Activated CD4-positive, CD25-positive, alpha-beta regulatory T cell (primary cell): ENCODE data around the gene KIAA1210.

Experiments used
- DNase-seq, 4 experiments: peaks; one replicate each; lab custom pipeline; 2025; lab: John Stamatoyannopoulos, UW

KIAA1210 gene

DNA sequence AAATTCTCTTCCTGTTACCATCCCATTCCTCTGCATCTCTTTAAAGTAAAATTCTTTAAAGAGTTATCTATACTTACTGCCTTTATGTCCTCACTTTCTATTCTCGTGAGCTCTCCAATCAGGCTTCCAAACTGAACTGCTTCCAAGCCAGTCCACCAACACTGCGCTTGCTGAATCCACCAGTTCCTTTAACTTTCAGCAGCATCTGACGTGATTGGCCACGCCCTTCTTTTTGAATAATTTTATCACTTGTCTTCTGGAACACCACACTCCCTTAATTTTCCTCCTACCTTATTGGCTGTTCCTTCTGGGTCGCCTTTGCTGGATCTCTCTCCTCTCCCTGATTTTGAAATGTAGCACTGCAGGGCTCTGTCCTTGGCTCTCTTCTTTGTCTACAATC is at the start of gene KIAA1210:
TSS of gene KIAA1210 (minus strand) at position 163 of the 400 bp plus-strand sequence. CDS start 4,170 bp downstream, outside the sequence.
- no peak for DNase-seq

DNA sequence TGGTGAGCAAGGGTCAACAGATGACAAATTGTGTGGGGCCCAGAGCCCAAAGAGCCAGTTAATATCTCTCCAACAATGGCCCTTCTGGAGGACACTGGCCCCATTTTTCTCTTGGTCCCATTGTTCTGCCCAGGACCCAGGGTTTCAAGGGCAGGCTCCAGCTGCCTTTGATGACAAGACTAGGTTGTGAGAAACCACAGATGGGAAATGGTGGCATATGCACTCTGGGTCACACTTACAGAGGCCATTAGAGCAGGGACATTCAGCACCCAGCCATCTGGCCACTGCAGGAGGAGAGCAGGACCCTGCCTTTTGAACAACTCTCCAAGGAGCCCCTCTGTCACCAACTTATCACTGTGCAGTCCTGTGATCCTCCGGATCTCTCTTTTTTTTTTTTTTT is 49.7 kb upstream of the KIAA1210 start:
- no peak for DNase-seq

DNA sequence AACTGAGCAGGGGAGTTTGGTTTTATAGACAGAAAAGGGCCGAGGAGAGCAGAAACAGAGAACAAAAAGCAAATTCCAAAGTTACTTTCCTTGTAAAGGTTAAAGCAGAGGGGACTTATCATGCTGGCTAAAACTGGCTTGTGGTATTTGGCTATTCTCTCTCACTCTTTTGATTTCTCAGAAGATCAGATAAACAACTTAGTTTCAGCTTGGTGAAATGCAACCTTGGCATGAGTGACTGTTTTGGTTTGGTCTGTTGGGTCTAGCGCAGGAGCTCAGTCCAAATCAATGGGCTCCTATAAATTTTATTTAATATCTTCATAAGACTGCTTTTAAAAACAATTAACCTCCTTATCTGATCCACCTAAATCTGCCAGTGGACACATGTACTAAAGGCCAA is 47.3 kb upstream of the KIAA1210 start:
- no peak for DNase-seq

DNA sequence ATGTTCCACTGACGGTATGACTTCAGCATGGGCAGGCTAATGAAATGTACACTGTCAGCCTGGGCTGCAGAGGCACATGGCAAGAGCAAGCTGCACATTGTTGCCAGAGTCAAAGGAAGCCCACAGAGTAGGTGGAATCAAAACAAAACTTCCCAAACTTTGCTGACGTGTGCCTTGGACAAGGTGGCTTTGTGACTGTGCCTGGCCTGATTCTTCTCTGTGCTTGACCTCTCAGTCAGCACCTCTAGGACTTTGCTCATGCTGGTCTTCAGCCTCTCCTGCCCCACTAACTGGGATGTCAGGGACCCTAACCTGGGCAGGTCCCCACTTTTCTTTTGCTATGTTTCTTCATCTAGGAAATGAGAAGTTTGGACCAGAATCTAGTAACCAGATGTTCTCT is 40.5 kb upstream of the KIAA1210 start:
- no peak for DNase-seq

DNA sequence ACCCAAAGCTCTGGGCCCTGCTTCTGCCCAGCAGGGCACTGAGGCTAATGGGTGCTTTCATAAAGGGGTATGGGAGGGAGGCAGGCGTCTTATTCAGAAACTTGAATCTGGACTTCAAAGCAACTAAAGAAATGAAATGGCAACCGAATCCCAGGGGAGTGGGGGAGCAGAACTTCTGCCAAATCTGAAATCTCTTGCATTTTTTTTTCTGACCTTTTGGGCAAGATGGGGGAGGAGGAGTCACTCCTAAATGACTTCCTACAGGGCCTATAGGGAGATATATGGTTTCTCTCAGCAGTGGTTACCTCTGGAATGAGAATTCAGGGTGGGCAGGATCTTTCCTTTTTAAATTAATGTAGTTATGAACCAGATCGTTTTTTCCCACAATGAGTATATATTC is 30.6 kb upstream of the KIAA1210 start:
- DNase-seq = no peak

DNA sequence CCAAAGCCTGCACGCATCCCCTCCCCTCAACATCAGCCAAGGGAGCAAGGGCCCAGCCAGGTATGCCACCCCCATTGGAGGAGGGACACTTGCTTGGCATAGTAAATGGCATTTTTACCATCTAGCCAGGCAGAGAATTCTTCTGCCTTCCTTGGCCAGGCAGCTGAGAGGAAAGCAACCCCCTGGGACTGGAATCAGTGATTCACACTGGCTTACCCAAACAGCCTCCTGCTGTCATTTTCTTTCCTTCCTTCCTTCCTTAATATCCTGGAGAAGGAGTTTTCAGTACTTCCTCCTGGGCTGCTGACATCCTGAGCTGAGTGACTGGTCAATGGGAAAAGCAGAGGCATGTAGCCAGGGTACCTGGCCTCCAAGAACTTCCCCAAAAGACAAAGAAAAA is 28.6 kb upstream of the KIAA1210 start:
- DNase-seq = no peak

DNA sequence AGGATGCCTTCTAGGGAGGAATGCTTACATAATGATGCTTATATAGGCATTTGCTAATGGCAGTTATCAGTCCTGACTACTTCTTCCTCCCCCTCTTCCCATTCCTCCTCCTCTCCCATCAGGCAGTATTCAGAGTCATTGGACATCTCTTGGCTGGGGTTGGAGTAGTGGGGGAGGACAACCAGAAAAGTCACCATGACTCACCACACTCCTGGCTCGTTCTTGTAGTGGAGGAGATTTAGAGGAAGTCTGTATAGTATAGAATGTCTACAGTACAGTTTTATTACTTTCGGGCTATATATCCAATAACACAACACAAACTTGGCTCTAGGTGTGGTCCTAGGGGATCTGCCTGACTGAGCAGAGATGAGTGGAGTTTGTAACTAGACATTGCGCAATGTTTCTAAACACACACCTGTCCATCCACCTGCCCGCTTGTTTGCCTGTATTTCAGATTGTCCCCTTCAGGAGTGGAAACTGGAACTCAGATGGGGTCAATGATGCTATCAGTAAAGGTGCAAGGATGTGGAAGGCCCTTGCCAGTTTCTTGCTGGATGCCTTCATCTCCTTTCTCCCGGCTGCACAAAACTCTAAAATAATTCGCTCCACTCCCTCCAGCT is 27.9 kb upstream of the KIAA1210 start:
- DNase-seq = no peak

DNA sequence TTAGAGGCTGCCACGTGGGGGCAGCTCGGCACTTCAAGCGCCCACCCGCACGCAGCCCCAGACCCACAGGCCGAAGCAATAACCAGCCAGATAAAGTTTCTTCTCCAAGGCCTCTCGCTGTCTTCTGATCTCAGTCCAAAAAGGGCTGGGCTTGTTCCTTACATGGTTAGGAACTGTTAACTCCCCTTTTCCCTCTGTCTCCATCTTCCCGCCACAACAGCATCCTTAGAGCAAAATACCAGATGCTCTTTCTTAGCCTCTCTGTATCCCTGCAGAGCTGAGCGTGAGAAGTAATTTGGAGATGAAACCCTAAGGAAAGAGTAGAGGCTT is 23.4 kb upstream of the KIAA1210 start:
- DNase-seq = no peak

DNA sequence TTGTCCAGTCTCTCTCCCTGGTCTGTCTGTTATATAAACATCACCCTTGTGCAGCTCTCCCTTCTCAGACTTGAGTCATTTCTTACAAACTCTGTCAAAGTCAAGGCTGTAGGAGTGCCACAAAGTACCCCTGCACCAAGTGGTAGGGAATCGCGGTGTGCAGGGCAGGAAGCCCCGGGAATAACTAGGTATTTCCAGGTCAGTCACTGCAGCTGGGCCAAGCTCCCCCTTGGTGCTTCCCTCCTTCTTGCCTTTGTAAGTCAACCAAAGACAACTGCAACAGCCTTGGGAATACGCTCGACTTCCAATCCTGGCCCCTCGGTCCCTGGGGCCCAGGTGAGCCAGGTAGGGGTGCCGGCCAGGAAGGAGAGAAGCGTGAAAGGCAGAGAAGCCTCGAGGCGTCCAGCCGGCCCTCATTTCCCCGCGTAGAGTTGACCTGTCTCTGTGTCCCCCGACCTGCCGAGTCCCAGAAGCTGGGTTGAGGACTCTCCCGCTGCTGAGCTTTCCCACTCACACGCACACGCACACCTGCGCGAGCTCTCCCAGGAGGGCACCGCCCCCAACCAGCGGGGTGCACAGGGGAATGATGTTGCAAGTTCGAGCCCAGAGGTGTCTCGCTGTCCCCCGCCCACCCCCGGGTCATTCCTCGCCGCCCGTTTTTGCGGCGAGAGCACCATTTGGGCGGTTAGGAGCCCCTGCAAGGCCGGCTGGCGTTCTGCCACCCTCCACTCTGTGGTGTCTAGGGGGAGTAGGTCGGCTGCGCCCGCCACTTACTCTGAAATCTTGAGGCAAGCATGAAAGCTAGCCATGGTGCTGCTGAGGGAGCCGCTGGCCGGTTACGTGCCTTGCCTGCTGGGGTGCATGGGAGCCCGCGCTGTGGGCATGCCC is 22.8 kb upstream of the KIAA1210 start:
- no peak for DNase-seq

DNA sequence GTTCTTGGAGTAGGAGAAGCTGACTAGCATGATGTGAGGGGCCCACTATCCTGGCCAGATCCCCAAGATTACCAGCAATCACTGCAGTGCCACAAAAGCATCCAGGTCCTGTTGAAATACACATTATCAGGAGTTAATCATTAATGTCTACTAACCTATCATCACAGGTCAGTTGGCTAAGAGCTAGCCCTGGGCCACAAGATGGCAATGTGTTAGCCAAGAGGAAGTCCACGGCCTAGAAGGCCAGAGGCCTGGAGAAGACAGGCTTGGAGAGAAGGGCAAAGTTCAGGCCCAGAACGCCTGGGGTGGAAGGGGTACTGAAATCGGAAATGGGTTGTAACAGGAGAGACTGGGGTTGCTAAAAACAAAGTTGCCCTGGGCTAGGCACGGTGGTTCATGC is 19.9 kb upstream of the KIAA1210 start:
- no peak for DNase-seq

DNA sequence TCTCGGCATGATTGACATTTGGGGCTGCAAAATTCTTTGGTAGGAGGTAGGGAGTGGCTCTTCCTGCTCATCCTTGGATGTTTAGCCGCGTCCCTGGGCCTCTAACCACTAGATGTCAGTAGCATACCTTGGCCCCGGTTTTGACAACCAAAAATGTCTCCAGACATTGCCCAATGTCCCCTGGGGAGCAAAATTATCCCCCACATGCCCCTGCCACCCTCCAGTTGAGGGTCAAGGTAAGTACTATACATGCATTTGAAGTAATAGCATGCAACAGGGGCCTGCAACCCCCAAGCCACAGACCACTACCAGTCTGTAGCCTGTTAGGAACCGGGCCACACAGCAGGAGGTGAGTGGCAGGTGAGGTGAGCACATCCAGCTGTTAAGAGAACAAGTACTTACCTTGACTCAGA is 17.6 kb upstream of the KIAA1210 start:
- no peak for DNase-seq

DNA sequence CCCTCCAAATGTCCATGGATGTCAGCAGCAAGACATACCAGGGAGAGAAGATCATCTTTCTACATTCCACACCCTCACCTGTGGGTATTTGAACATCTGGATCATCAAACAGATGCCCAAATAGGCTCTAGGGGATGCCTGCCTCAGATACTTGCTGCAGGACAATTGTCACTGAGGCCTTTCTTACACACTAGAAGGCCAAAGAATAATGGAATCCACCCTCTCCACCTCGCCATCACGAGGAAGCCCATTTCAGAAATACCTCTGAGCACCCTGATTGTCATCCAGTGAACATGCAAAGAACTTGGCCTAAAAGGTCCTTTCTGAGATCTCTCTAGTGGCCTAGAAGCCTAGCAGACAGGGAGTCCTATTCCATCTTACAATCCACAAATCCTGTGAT is 6.9 kb upstream of the KIAA1210 start:
- DNase-seq = no peak

DNA sequence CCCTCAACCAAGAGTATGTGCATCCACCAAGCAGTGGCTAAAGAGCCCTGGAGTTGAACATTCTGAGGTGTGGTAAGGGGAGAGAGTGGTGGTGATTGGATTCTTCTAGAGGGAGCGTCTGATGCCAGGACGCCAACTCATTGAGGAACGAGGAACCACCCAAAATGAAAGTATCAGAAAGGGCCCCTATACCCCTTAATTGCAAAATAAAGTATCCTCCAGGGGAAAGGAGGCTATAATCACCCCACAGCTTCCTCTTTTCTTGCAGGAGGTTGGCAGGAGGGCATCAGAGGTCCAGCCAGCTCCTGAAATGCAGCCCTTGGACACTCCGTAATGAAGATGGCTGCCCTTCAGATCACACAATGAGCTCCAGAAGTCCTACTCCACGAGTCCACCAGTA is 5.3 kb upstream of the KIAA1210 start:
- DNase-seq = no peak

DNA sequence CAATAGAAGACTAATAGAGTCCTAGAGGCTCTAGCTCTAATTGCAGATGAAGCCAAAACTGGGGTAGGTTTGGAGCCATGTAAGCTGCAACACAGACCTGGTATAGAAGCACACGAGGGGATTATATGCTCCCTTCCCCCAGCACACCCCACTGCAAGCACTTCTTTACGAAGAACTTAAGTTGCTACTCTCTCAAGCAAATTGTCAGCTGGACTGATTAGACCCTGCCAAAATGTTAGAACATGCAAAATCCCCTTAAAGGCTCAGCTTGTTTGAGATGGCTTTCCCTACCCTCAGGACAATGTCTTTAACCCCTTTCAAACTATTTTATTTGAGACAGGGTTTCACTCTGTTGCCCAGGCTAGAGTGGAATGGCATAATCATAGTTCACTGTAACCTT is 4.7 kb upstream of the KIAA1210 start:
- no peak for DNase-seq

DNA sequence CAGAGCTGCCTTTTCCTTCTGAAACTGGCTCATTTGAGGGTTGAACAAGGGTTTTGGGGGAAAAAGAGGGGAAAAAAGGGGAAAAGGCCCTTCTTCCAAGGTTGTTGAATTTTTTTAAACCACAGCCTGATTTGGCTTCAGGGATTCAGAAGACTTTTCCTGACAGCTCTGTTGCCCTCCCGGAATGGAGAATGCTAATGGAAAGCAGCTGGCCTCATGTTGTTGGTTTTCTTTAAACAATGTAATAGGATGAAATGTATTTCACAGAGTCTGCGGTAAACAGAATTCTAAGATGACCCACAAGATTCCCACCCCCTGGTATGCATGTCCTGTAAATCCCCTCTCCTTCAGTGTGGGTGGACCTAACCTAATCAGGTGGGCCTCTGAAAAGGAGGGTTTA is 3.3 kb upstream of the KIAA1210 start:
- no peak for DNase-seq

DNA sequence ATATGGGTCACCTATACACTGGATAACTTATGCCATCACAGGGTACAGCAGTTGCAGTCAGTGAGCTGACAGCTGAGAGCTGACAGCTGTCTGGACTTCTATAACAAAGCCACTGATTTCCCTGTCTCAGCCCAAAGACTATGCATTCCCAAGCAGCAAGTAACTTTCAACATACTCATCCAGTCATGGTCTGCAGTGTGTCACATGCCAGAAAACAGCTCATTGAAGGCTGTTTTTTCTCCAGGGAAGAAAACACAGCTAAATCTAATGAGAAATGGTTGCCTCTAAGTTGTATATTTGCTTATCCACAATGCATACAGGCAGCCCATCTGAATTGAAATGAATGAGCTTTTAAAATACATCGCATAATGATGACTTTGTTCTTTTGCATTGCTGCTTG is 6.3 kb downstream of the KIAA1210 start:
- DNase-seq = no peak

DNA sequence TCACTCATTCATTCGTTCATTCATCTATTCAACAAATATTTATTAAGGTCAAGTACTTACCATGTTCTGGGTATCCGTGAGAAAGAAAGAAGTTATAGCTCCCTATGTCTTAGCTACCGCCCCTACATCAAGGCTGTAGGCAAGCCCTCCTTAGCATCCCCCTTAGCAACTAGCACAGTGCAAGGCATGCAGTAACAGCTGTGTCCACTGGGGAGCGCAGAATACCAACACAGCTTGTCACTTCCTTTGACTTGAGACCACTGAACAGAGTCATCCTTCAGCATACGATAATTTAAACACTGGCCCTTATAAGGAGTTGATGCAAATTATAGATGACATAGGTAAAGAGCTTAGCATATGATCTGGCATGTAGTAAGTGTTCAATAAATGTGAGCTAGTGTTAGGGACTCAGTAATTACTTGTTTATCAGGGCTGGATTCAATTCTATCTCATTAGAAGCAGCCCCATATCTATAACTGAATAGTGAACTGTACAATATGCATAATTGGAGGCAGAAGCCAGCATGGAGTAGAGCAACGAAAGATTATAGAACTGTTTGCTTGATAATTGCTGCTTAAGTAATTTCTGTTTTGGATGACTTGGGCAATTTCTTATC is 8.7 kb downstream of the KIAA1210 start:
- peak; percentile 2 to 10 (median 4) for DNase-seq

DNA sequence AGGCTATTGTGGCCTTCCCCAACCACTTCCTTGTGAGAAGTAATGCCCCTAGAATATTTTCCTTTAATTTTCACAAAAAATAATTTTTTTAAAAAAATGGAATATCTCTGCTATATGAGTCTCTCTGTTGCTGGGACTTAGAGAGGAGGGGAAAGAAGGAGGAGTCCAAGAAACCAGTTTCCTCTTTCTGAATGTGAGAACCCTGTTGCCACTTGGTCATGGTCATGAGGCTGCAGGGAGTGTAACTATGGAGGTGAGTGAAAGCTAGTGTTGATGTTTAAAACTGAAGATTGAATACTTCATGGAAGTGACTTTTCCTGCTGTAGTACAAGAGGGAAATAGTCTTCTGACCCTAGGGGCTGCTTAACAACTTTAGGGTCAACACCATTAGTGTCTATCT is 20.4 kb downstream of the KIAA1210 start:
- no peak for DNase-seq

DNA sequence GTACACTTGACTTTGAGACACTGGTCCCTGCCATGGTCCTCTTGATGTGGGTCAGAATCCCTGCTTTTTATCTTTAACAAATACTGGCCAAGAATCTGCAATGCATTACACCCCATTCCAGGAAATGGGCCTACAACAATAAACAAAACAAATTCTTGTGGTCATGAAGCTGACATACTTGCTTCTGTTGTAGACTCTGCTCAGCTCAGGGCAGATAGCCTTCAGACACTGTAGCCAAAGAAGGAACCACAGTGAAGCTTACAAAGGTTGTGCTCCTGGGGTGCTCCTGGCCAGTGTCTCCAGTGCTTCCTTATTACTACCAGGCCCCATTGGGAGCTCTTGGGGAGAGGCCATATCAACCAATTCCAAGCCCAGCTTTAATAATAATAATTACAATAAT is 21.8 kb downstream of the KIAA1210 start:
- no peak for DNase-seq

DNA sequence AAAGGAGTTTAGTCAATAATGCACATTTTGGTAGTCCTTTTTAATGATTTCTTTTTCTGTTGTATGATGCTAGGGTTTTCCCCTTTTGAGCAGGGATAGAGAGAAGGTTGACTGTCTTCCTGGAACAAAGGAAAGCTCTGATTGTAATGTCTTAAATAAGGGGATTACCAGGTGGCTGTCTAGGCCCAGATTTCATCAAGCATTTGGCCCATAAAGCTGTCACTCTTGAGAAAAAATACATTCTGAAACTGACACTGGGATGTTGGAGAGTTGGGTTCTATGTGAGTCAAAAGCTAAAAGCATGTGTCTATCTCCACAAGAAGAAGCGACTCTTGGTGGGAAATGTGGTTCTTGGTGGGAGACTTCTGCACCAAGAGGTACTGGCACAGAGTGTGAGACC is 26.4 kb downstream of the KIAA1210 start:
- DNase-seq = no peak

DNA sequence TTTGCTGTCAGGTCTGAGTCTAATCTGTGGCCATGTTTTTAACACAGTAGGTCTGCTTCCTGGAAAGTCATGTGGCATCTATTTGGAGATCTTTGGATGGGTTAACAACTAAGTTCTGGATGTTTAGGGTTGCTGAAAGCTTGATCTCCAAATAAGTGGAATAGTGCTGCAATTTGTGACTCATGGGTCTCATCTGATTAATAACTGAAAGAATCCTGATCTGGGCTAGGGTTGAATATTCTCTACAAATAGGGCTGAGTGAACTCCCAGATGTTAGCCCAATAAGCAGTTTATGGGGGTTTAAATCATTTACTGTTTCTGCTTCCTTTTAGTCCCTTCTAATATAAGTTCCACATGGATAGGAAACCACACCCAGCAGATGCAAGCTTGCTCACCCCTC is 31.7 kb downstream of the KIAA1210 start:
- no peak for DNase-seq

DNA sequence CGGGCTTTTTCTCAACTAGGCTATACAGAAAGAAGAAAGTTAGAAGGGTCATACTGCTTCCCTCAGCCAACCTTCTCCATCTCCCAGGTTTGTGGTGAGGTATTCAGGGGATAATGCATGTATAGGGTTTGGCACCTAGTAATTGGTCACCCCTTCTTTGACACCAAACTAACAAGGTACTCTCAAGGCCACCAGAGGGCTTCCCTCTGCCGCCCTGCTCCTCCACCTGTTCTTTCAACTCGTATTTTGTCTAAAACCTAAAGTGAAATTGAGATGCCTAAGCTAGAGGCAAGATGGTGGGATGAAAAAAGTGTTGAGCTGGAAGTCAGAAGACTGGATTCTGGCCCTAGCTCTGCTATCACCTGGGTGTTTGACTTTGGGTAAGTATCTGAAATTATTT is 32.8 kb downstream of the KIAA1210 start:
- DNase-seq = no peak

DNA sequence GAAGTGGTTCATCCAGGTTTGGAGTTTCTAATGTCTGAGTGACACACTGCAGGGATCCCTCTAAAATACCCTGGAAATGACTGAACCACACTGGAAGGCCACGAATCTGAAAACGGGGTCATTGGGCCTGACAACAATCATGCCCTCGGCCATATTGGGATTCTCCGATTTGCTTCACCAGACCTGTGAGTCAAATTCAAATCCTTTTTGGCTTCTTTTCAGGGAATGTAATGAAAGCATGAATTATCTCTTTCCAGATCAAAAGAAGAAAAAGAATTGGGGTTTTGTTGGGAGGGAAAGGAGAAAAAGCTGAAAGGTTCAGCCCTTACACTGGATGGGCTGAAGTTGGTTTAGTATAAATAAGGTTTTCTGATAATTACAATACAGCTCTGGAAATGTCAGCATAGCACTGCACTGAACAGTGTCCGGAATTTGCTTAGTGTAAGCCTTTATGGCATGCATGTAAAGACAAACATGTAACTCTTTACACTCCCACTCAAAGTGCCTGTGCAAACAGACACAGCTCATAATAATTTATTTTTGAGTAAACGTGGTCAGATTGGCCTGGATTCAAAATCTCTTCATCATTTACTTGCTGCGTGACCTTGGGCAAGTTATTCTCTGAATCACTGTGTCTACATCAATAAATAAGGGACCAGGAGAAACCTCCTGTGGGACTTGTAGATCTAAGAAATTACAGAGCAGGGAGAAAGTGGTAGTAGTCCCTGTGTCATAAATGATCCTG is 33.4 kb downstream of the KIAA1210 start:
- DNase-seq = no peak
